SU-DHL-6 (cell line): ENCODE data around the gene USP47.

Experiments used
- EZH2phosphoT487 ChIP-seq: fragments of 200-600 bp; sonication (generic), shearing (Covaris generic); conservative IDR thresholded peaks from 2 replicates; pipeline ENCODE4 v1.6.1; 2018; ENCODE audit warnings: mild to moderate bottlenecking, antibody characterized with exemption, low read length, moderate library complexity, mixed read lengths
- TF ChIP-seq, protein P1 (sequence below): fragments of 200-600 bp; sonication (generic); IDR thresholded peaks from one replicate; pipeline ENCODE4 v1.5.1; 2017; ENCODE audit warnings: antibody characterized with exemption, mild to moderate bottlenecking, low read length, moderate library complexity; ENCODE audit not compliant: insufficient read depth, poor library complexity, severe bottlenecking

DNA sequence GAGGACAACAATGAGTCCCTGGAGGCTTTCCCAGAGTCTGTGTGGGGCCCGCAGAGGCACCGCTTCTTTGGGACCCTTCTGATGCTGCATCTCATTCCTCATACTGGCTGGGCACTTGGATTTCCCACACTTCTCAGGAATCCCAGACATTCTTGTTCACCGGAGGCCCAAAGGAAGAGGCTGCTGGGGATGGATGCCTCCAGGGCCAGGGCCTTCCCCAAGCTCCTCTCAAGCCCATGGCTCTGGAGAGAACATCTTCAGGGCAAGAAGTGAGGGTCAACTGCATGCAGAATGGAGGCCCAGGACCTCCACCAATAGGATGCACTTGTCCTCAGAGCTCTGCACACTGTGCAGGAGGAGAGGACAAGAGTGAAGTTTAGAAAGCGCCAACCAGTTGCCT lies 132.1 kb downstream of the USP47 start:
- TF ChIP-seq, protein P1, sequence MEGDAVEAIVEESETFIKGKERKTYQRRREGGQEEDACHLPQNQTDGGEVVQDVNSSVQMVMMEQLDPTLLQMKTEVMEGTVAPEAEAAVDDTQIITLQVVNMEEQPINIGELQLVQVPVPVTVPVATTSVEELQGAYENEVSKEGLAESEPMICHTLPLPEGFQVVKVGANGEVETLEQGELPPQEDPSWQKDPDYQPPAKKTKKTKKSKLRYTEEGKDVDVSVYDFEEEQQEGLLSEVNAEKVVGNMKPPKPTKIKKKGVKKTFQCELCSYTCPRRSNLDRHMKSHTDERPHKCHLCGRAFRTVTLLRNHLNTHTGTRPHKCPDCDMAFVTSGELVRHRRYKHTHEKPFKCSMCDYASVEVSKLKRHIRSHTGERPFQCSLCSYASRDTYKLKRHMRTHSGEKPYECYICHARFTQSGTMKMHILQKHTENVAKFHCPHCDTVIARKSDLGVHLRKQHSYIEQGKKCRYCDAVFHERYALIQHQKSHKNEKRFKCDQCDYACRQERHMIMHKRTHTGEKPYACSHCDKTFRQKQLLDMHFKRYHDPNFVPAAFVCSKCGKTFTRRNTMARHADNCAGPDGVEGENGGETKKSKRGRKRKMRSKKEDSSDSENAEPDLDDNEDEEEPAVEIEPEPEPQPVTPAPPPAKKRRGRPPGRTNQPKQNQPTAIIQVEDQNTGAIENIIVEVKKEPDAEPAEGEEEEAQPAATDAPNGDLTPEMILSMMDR: no peak
- no peak for TF ChIP-seq EZH2phosphoT487
